ENCODE data around the gene ZNRF3. TPM values are rescaled to one million over a fixed set of nuclear protein-coding genes. Genes with fewer than 3 reads are reported as not detected.

ZNRF3 gene
- total and polyA plus RNA-seq, 2 experiments from 2014 or later, result 11.1 to 32.2 TPM

DNA sequence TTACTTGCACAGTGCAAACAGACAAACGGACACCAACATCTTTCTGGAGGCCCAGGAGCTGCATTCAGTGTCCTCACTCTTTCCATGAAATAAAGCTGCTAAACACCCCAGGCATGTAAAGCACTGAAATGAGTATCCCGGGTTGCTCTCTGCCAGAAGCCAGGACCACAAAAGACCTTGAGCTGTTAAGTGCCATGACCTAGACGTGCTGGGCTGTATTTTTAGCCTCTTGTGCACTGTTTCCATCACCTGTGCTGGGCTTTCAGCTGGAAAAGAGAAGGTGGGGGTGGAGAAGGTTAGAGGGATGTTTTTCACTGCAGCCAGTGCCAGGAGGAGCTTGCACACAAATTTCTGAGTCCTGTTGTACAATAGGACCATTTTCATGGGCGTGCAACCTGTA is 186.1 kb downstream of the ZNRF3 start (continued):
- no peak for TF ChIP-seq REST (IDR thresholded peaks at IDR 0.05; ENCODE audit: unreplicated experiment)
- TF ChIP-seq ZNF114 (CRISPR knock-in tag; IDR thresholded peaks at IDR 0.05), result no peak
- TF ChIP-seq POLR2AphosphoS5 (IDR thresholded peaks at IDR 0.05; ENCODE audit: low read depth), result no peak

GRCh38 chr22:29070490-29070889 is 187.1 kb downstream of the ZNRF3 start:
- no peak for DNase-seq (ENCODE audit: low spot score)
- H3K27me3 Mint-ChIP-seq (ENCODE audit: insufficient read depth, low read depth, poor library complexity), result peaks cover 44% of the 10 kb centered on the region
- Histone ChIP-seq H3F3A (replicated peaks; ENCODE audit: low read depth) (peaks cover 8% of the 10 kb centered on the region; the same call in 1 of the 2 replicates), H3K27ac (ENCODE audit: low read depth) (no peak overlapping the region), H3K4me1 (ENCODE audit: insufficient read depth) (peaks cover 18% of the 10 kb centered on the region; the same call in 1 of the 2 replicates), H3K27me3 (ENCODE audit: insufficient read depth) (peaks cover 57% of the 10 kb centered on the region), H3K4me2 (peak overlapping the region; percentile 82), H3K36me3 (ENCODE audit: insufficient read depth) (no peaks in the 10 kb centered on the region), H3K79me2 (replicated peaks; ENCODE audit: insufficient read depth) (no peaks in the 10 kb centered on the region), H3K9me2 (ENCODE audit: insufficient read depth) (no peaks in the 10 kb centered on the region), H2AFZ (no peak overlapping the region), H3K4me3 (no peak overlapping the region), H4K20me1 (replicated peaks; ENCODE audit: insufficient read depth) (no peaks in the 10 kb centered on the region)
- no peaks in the 10 kb centered on the region for H3K36me3 Mint-ChIP-seq (ENCODE audit: low read depth)
- H3K9me3 Mint-ChIP-seq, result no peaks in the 10 kb centered on the region; the same call in 2 of the 3 replicates
- no peak for TF ChIP-seq JUNB (IDR thresholded peaks at IDR 0.05; ENCODE audit: unreplicated experiment)
- H3K4me1 Mint-ChIP-seq, result peaks cover 14% of the 10 kb centered on the region
- H3K27ac Mint-ChIP-seq, result no peak overlapping the region
- no peak for ATAC-seq
- H3K4me3 Mint-ChIP-seq, result peak overlapping the region; percentile 73

- Histone ChIP-seq H3K4me3 (peak overlapping the region; percentile 67), H3K4me1 (ENCODE audit: insufficient read depth) (peaks cover 18% of the 10 kb centered on the region; the same call in 1 of the 2 replicates), H3K9me2 (ENCODE audit: insufficient read depth) (no peaks in the 10 kb centered on the region), H3K27ac (ENCODE audit: low read depth) (no peak overlapping the region), H3K27me3 (ENCODE audit: insufficient read depth) (peaks cover 62% of the 10 kb centered on the region), H3K4me2 (peak overlapping the region; percentile 82), H4K20me1 (replicated peaks; ENCODE audit: insufficient read depth) (no peaks in the 10 kb centered on the region), H2AFZ (peak overlapping the region; percentile 100), H3K79me2 (replicated peaks; ENCODE audit: insufficient read depth) (no peaks in the 10 kb centered on the region), H3K36me3 (ENCODE audit: insufficient read depth) (no peaks in the 10 kb centered on the region), H3F3A (replicated peaks; ENCODE audit: low read depth) (peaks cover 8% of the 10 kb centered on the region; the same call in 1 of the 2 replicates)
- Mint-ChIP-seq H3K27ac (no peak overlapping the region), H3K36me3 (ENCODE audit: low read depth) (no peaks in the 10 kb centered on the region), H3K4me1 (peaks cover 14% of the 10 kb centered on the region), H3K4me3 (peak overlapping the region; percentile 73), H3K27me3 (ENCODE audit: insufficient read depth, low read depth, poor library complexity) (peaks cover 46% of the 10 kb centered on the region), H3K9me3 (no peaks in the 10 kb centered on the region; the same call in 2 of the 3 replicates)
- peak; percentile 54 for ATAC-seq
- peak; percentile 91 for DNase-seq (ENCODE audit: low spot score)
- no peak for TF ChIP-seq ZNF462 (CRISPR knock-in tag; IDR thresholded peaks at IDR 0.05)
- 0 out of 2 replicates have a peak, but pooled peaks have one; percentile 16 for TF ChIP-seq CREB1 (CRISPR knock-in tag; IDR thresholded peaks at IDR 0.05; ENCODE audit: low read depth)
- no peak for TF ChIP-seq JUNB (IDR thresholded peaks at IDR 0.05; ENCODE audit: unreplicated experiment)
- TF ChIP-seq ZNF114 (CRISPR knock-in tag; IDR thresholded peaks at IDR 0.05), result no peak
Measured at GRCh38 chr22:29071261-29072045, 188.1 kb downstream of the ZNRF3 start.
